Measurements from ENCODE around the gene ENTHD1. TPM values are rescaled to one million over a fixed set of nuclear protein-coding genes. Genes with fewer than 3 reads are reported as not detected.

Gene ENTHD1
- total RNA-seq, 2 donors from 2014 or later: not detected

DNA sequence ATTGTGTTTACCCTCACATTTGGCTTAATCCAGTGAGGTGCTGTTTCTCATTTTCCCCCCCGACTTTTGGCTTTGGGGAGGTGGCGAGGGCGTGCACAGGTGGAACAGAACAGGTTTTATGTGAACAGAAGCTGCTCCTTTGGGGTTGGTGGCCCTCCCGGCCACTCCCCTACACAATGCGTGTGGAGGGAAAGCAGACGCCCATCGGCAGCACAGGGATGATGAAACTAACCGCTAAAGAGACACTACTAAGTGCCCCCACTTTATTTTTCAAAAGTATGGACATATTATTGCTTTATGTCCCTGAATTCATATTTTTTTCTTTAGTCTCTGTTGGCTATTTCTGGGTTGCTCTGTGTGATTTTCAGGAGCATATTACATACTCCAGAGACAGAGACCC, 160.9 kb downstream of the ENTHD1 start:
- H3K4me3 Mint-ChIP-seq: no peak overlapping the region
- no peaks in the 10 kb centered on the region for H3K9me3 ChIP-seq (ENCODE audit: control insufficient read depth, low read length, poor library complexity, severe bottlenecking)
- no peak overlapping the region for H3K27ac Mint-ChIP-seq
- peaks cover 25% of the 10 kb centered on the region for H3K27me3 Mint-ChIP-seq
- H3K4me1 Mint-ChIP-seq: no peaks in the 10 kb centered on the region
- no peak for ATAC-seq
- no peaks in the 10 kb centered on the region for H3K36me3 Mint-ChIP-seq (ENCODE audit: low read depth)
- DNase-seq: no peak

DNA sequence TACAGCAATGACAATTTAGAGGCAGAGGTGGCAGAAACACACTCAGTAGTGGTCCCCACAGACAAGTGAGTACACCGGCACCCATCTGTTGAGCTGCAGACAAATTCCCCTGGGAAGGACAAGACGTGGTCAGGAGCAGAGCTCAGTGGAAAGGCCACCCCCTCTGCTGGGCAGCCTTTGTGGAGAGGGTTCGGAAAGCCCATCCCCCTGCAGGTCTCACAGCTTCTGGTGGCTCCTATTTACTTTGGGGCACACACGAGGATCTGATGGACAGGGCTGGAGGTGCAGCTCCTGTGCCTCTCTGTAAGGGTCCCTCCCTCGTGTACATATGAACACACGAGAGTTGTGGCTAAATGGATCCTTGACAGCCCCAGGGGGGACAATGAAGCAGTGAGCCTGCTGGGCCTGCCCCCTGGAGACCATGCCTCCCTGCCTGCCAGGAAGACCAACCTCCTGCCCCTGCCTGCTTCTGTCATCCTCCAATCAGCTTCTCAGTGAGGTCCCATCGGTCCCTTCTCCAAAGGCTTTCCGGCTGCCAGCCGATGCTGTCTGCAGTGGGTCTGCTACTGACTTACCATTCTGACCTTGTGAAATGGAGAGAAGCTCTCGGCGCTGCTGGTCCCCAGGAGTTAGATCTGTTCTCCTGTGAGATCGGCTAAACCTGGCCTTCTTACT, 161.5 kb downstream of the ENTHD1 start:
- H3K4me1 Mint-ChIP-seq: no peaks in the 10 kb centered on the region
- H3K4me3 Mint-ChIP-seq: no peak overlapping the region
- DNase-seq: no peak
- no peak for ATAC-seq
- H3K9me3 ChIP-seq (ENCODE audit: control insufficient read depth, low read length, poor library complexity, severe bottlenecking): no peaks in the 10 kb centered on the region
- H3K27me3 Mint-ChIP-seq: peaks cover 21% of the 10 kb centered on the region
- H3K27ac Mint-ChIP-seq: no peak overlapping the region
- no peaks in the 10 kb centered on the region for H3K36me3 Mint-ChIP-seq (ENCODE audit: low read depth)

DNA sequence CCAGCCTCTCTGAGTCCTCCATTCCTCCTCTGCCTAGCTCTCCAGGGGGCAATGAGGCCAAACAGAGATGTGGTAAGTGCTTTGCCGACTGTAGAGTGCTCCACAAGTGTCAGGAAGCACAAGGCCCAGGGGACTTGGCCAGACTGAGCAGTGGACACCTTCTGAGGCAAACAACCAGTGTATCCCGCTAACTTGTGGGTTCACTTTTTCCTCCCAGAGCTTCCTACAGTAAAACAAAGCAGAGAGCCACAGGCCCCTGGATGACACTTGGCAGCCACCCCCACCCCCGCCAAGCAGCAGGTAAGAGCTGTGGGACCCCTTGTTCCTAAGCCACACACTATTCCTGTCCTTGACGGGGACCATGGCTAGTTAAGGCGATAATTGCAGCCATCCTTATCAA, 162.1 kb downstream of the ENTHD1 start:
- Mint-ChIP-seq H3K4me1 (no peaks in the 10 kb centered on the region), H3K36me3 (ENCODE audit: low read depth) (no peaks in the 10 kb centered on the region), H3K27me3 (peaks cover 18% of the 10 kb centered on the region), H3K27ac (no peak overlapping the region), H3K4me3 (no peak overlapping the region)
- DNase-seq (no peak), ATAC-seq (no peak)
- no peaks in the 10 kb centered on the region for H3K9me3 ChIP-seq (ENCODE audit: control insufficient read depth, low read length, poor library complexity, severe bottlenecking)

DNA sequence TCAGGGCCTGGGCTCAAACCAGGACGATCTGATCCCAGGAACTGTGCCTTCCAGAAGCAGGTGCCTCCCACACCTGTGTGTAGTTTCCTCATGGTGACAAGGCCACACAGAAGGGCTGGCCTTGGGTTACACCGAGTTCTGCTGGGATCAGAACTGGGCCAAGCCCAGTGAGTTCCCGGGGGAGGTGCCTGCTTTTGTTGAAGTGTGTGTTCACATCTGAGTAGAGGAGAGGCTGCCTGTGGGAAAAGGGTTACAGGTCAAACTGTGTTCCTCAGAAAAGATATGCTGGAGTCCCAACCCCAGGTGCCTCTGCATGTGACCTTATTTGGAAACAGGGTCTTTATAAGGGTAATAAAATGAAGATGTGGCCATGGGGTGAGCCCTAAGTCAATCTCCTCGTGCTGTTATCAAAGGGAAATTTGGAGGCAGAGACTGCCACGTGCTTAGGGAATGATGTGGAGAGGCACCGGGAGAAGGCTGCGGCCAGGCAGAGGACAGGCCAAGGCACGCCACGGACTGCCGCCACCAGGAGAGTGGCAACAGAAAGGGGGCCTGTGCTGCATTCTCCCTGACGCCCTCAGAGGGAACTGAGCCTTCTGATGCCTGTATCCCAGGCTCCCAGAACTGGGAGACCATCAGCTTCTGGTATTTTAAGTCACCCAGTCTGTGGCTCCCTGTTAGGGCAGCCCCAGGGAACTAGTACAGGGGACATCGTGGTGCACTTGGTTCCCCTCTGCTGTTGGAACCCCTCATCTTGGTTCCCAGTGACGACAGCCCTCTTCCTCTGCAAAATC, 164.2 kb downstream of the ENTHD1 start:
- ATAC-seq (no peak), DNase-seq (no peak)
- no peak overlapping the region for H3K4me3 Mint-ChIP-seq
- H3K36me3 Mint-ChIP-seq (ENCODE audit: low read depth): no peaks in the 10 kb centered on the region
- H3K9me3 ChIP-seq (ENCODE audit: control insufficient read depth, low read length, poor library complexity, severe bottlenecking): no peaks in the 10 kb centered on the region
- no peak overlapping the region for H3K27ac Mint-ChIP-seq
- no peaks in the 10 kb centered on the region for H3K4me1 Mint-ChIP-seq
- H3K27me3 Mint-ChIP-seq: peaks cover 9% of the 10 kb centered on the region

DNA sequence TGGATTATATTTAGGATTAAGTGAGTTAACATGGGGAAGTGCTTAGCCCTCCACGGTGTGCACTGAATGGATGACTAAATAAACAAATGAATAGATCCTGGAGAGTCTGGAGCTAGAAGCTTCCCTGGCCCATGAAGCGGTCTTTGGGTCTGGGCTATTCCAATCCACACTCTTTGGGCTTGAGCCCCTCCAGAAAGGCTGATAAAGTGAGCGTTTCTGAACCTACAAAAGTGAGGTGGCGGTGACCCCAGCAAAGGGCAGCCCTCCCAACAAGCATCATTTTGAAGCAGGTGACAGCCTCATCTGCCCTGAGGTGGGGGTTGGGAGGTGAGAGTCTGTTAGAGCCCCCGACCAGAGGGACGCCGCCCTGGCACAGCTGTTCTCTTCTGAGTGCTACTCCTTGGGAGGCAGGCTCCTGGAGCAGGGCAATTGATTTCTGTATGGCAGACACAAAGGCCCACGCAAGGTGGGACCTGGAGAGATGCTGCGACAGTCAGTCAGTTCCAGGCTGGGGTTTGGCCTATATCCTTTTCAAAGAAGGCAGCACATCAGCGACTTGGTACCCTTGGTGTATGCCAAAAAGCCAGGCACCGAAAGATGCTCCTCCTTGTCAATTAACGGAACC, 165.2 kb downstream of the ENTHD1 start:
- Mint-ChIP-seq H3K27me3 (peaks cover 9% of the 10 kb centered on the region), H3K27ac (no peak overlapping the region), H3K4me3 (no peak overlapping the region), H3K36me3 (ENCODE audit: low read depth) (no peaks in the 10 kb centered on the region), H3K4me1 (no peaks in the 10 kb centered on the region)
- no peaks in the 10 kb centered on the region for H3K9me3 ChIP-seq (ENCODE audit: control insufficient read depth, low read length, poor library complexity, severe bottlenecking)
- DNase-seq (no peak), ATAC-seq (no peak)

DNA sequence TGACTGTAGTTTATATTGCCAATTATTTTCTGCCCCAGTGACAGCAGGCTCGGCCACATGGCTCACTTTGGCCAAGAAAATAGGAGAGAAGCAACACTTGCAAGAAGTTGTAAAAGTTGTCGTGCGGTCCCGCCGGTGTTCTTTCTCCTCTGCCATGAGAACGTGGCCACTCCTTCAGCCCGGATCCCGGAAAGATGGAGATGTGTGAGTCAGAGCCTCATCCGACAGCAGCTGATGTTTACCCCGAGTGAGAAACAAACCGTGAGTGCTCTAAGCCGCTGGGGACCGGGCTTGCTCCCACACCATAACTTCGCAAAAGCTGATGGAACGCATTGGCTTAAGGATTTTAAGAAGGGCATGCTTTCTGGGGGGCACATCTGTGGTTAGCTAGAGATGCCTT, 166.0 kb downstream of the ENTHD1 start:
- H3K36me3 Mint-ChIP-seq (ENCODE audit: low read depth): no peaks in the 10 kb centered on the region
- DNase-seq (no peak), ATAC-seq (no peak)
- no peaks in the 10 kb centered on the region for H3K4me1 Mint-ChIP-seq
- H3K9me3 ChIP-seq (ENCODE audit: control insufficient read depth, low read length, poor library complexity, severe bottlenecking): no peaks in the 10 kb centered on the region
- H3K27ac Mint-ChIP-seq: no peak overlapping the region
- H3K4me3 Mint-ChIP-seq: no peak overlapping the region
- peaks cover under 1% of the 10 kb centered on the region for H3K27me3 Mint-ChIP-seq

DNA sequence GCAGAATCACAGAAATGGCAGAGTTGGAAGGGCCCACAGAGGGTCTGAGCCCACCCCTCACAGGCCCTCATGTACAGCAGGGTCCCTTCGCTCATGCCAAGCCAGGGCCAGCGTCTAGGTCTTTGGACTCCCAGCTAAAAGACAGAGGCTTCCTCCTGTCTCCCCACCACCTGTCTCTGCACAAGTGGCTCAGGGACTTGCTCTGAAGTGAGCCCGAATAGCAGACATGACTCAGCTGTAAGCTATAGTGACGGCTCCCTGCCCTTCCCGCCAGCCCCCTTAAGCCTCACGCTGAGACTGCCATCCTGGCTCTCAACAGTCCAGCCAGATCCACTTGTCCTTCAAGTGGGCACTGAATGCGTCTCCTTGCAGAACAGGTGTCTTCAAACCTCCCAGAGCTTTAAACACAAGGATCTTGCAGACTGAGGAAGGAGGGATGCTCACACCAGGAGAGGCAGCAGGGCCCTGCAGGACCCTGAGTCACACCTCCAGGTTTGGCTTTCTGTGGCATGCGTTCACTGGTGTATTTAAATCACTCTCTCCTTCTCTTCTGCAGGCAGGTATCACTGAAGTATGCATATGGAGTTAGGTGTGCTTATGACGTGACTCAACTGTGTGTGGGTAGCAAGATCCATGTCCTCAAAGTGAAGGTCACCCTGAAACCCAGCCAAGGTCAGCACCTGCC, 168.1 kb downstream of the ENTHD1 start:
- ATAC-seq (no peak), DNase-seq (no peak)
- Mint-ChIP-seq H3K36me3 (ENCODE audit: low read depth) (no peaks in the 10 kb centered on the region), H3K27me3 (no peaks in the 10 kb centered on the region), H3K4me3 (no peak overlapping the region), H3K4me1 (peaks cover 5% of the 10 kb centered on the region), H3K27ac (no peak overlapping the region)
- no peaks in the 10 kb centered on the region for H3K9me3 ChIP-seq (ENCODE audit: control insufficient read depth, low read length, poor library complexity, severe bottlenecking)

DNA sequence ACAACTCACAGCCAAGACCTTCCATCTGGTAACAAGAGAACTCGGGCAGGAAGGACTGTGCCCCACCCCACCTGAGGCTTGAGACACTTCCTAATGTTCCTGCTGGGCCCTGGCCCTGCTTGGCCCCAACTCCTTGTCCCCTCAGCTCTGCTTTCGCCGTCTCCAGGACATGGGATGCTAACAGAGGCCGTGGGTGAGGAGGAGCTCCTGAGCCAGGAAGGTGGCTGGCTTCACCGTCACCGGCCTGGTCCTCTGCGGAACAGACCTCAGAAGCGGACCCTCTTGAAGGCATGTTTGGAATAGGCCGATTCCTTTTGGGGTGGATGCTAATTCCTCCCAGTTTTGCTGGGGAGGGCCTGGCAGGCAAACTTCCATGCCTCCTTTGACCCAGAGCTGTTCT, 168.7 kb downstream of the ENTHD1 start:
- DNase-seq (no peak), ATAC-seq (no peak)
- no peaks in the 10 kb centered on the region for H3K36me3 Mint-ChIP-seq (ENCODE audit: low read depth)
- H3K4me3 Mint-ChIP-seq: no peak overlapping the region
- H3K4me1 Mint-ChIP-seq: peaks cover 7% of the 10 kb centered on the region
- H3K9me3 ChIP-seq (ENCODE audit: control insufficient read depth, low read length, poor library complexity, severe bottlenecking): no peaks in the 10 kb centered on the region
- no peaks in the 10 kb centered on the region for H3K27me3 Mint-ChIP-seq
- H3K27ac Mint-ChIP-seq: no peak overlapping the region

DNA sequence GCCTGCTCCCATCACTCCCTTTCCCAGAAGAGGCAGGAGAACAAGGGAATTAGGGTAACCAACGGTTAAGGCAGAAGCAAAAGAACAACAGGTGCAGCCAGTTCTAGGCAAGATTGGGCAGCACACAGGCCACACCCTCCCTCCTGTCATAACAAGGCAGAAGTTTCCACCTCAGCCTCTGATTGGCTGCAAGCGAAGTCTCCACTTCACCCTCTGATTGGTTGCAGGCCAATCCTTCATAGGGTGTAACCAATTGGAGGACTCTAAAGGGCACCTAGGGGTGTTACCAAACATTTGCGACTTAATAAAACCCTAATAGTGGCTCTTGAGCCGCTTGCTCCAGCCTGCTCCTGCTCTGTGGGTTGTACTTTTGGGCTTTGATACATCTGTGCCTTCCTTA, 169.2 kb downstream of the ENTHD1 start:
- Mint-ChIP-seq H3K27ac (no peak overlapping the region), H3K4me3 (no peak overlapping the region), H3K36me3 (ENCODE audit: low read depth) (no peaks in the 10 kb centered on the region), H3K4me1 (peaks cover 7% of the 10 kb centered on the region), H3K27me3 (no peaks in the 10 kb centered on the region)
- no peaks in the 10 kb centered on the region for H3K9me3 ChIP-seq (ENCODE audit: control insufficient read depth, low read length, poor library complexity, severe bottlenecking)
- no peak for ATAC-seq
- no peak for DNase-seq

DNA sequence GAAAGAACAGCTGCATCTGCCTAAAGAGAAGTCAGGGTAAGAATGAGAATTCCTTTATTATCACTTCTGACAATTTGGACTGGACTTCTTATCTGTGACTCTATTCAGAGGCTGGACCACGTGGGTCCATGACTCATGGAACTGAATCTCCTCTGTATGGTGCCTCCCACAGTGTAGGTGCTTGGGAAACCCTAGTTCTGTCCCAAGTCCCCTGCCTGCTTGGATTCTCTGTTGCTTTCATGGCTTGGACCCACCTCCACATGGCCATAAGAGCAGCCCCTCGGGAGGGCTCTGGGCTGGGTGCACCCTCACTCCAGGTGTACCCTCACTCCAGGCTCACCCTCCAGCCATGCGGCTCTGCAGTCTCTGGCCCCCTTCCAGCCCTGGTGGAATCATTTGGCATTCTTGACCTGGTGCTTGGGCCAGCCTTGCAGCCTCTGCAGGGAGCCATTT, 169.6 kb downstream of the ENTHD1 start:
- H3K4me3 Mint-ChIP-seq: no peak overlapping the region
- DNase-seq (no peak), ATAC-seq (no peak)

DNA sequence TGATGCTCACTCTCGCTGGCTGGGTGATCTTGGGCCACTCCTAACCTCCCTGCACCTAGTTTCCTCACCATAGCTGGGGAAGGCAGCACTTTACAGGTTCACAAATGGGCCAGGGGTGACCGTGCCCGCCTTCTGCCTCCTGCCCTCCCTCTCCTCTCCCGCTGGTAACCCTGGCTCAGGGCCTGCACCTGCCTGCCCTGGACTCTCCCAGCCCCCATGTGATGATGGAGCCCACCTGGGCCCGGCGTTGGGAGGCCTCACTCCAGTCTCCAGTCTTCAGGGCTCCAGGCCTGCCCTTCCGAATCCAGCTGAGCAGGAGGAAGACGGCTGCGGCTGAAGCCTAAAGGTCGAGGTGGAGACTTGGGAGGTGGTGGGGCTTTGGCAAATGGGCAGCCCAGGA, 170.1 kb downstream of the ENTHD1 start:
- DNase-seq (no peak), ATAC-seq (no peak)
- no peaks in the 10 kb centered on the region for H3K9me3 ChIP-seq (ENCODE audit: control insufficient read depth, low read length, poor library complexity, severe bottlenecking)
- Mint-ChIP-seq H3K27ac (no peak overlapping the region), H3K4me1 (peaks cover 7% of the 10 kb centered on the region), H3K36me3 (ENCODE audit: low read depth) (no peaks in the 10 kb centered on the region), H3K27me3 (no peaks in the 10 kb centered on the region), H3K4me3 (no peak overlapping the region)

More for the DNA sequence above, 169.6 kb downstream of the ENTHD1 start:
- no peaks in the 10 kb centered on the region for H3K9me3 ChIP-seq (ENCODE audit: control insufficient read depth, low read length, poor library complexity, severe bottlenecking)
- Mint-ChIP-seq H3K27me3 (no peaks in the 10 kb centered on the region), H3K4me1 (peaks cover 7% of the 10 kb centered on the region), H3K27ac (no peak overlapping the region), H3K36me3 (ENCODE audit: low read depth) (no peaks in the 10 kb centered on the region)

DNA sequence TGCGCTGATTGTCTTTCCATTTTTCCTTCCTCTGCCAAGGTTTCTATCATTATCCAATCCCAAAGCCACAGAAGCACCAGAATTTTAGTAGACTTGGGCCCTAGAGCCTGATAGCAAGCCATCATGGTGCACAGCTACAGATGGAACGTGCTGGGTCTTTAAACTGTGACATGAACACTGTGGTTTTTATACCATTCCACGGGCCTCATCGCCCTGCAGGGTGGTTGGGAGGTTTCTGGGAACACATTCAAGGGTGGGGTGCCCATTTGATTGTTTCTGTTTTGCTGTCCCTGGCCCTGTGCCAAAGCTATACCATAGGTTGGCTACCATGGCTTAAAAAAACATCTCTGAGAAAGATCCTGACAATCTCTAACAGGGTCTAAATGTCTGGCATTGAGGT, 171.1 kb downstream of the ENTHD1 start:
- H3K9me3 ChIP-seq (ENCODE audit: control insufficient read depth, low read length, poor library complexity, severe bottlenecking): no peaks in the 10 kb centered on the region
- Mint-ChIP-seq H3K27ac (no peak overlapping the region), H3K27me3 (no peaks in the 10 kb centered on the region), H3K4me3 (no peak overlapping the region), H3K36me3 (ENCODE audit: low read depth) (no peaks in the 10 kb centered on the region), H3K4me1 (peaks cover 7% of the 10 kb centered on the region)
- DNase-seq (no peak), ATAC-seq (no peak)

DNA sequence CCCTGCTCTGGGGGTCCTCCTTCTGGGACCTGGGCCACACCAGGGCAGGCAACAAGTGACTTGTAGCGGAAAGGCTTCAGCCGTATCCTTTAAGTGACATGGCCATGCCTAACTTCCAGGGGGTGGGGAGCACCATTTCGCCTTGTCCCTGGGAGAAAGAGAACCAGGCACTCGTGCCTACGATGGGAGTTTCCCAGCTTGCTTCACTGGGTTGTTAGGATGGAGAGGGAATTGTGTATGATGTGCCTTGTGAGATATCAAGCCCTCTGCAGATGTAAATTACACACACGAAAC, 171.6 kb downstream of the ENTHD1 start:
- no peak overlapping the region for H3K4me3 Mint-ChIP-seq
- H3K27ac Mint-ChIP-seq: no peak overlapping the region
- no peaks in the 10 kb centered on the region for H3K36me3 Mint-ChIP-seq (ENCODE audit: low read depth)
- H3K4me1 Mint-ChIP-seq: peaks cover 7% of the 10 kb centered on the region
- no peaks in the 10 kb centered on the region for H3K27me3 Mint-ChIP-seq
- DNase-seq (no peak), ATAC-seq (no peak)
- H3K9me3 ChIP-seq (ENCODE audit: control insufficient read depth, low read length, poor library complexity, severe bottlenecking): no peaks in the 10 kb centered on the region
